ENCODE results near the gene PTPRD. TPM values are rescaled to one million over a fixed set of nuclear protein-coding genes. Genes with fewer than 3 reads are reported as not detected.

The PTPRD gene
- total RNA-seq, 2 donors from 2014 or later, result 19.6 to 101 TPM

DNA sequence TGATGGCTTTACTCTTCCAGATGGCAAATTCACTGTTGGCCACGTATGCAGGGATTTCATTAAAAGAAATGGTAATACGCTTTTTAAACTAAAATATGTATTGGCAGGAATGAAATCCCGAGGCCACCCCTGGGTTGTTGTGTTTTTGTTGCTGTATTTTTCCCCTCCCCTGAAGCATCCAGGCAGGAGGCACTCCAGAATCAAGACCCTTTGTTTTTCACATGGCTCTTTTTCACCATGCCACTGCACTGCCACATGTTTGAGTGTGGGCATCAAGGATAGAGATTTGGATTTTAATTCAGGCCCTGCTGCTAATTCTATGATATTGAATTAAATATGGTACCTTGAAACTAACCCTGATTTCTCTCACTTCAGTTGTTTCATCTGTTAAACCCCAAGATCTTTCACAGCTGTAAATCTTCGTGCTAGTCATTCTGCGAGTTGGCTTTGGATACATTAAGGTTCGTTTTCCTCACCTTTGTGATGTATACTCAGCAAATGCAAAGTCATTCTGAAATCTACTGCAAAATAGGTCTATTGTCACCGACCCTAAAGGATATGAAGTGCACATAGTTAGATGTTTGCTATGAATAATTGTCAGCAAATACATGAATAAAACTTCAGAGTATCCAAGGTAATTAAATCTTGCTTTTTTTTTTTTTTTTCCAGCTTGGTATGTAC lies 533.4 kb downstream of the PTPRD start:
- ATAC-seq (ENCODE audit: insufficient number of reproducible peaks, low FRiP score, low read depth) (no peak), DNase-seq (ENCODE audit: low spot score) (no peak)
- TF ChIP-seq, protein P1, sequence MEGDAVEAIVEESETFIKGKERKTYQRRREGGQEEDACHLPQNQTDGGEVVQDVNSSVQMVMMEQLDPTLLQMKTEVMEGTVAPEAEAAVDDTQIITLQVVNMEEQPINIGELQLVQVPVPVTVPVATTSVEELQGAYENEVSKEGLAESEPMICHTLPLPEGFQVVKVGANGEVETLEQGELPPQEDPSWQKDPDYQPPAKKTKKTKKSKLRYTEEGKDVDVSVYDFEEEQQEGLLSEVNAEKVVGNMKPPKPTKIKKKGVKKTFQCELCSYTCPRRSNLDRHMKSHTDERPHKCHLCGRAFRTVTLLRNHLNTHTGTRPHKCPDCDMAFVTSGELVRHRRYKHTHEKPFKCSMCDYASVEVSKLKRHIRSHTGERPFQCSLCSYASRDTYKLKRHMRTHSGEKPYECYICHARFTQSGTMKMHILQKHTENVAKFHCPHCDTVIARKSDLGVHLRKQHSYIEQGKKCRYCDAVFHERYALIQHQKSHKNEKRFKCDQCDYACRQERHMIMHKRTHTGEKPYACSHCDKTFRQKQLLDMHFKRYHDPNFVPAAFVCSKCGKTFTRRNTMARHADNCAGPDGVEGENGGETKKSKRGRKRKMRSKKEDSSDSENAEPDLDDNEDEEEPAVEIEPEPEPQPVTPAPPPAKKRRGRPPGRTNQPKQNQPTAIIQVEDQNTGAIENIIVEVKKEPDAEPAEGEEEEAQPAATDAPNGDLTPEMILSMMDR (IDR thresholded peaks at IDR 0.05), result no peak
- H3K27ac ChIP-seq, result no peak overlapping the region
- no peaks in the 10 kb centered on the region for H3K9me3 ChIP-seq
- no peaks in the 10 kb centered on the region for H3K27me3 ChIP-seq (replicated peaks; ENCODE audit: insufficient read depth)
- H3K36me3 ChIP-seq, result no peaks in the 10 kb centered on the region
- H3K4me1 ChIP-seq (ENCODE audit: control insufficient read depth in 1 of 2, low read depth in 2 of 2), result no peaks in the 10 kb centered on the region
- no peak overlapping the region for H3K4me3 ChIP-seq

GRCh38 chr9:10071579-10071978 lies 541.2 kb downstream of the PTPRD start:
- H3K27ac ChIP-seq, result no peak overlapping the region
- H3K27me3 ChIP-seq (replicated peaks; ENCODE audit: insufficient read depth), result no peaks in the 10 kb centered on the region
- H3K36me3 ChIP-seq, result no peaks in the 10 kb centered on the region
- no peak overlapping the region for H3K4me3 ChIP-seq
- no peak for ATAC-seq (ENCODE audit: insufficient number of reproducible peaks, low FRiP score, low read depth)
- DNase-seq (ENCODE audit: low spot score), result no peak
- TF ChIP-seq, protein P1 (IDR thresholded peaks at IDR 0.05), result no peak
- H3K4me1 ChIP-seq (ENCODE audit: control insufficient read depth in 1 of 2, low read depth in 2 of 2), result no peaks in the 10 kb centered on the region
- H3K9me3 ChIP-seq, result no peaks in the 10 kb centered on the region

GRCh38 chr9:10062629-10063395 lies 550.0 kb downstream of the PTPRD start:
- Histone ChIP-seq H3K4me3 (no peak overlapping the region), H3K27ac (no peak overlapping the region), H3K9me3 (no peaks in the 10 kb centered on the region), H3K27me3 (replicated peaks; ENCODE audit: insufficient read depth) (no peaks in the 10 kb centered on the region), H3K36me3 (no peaks in the 10 kb centered on the region), H3K4me1 (ENCODE audit: control insufficient read depth in 1 of 2, low read depth in 2 of 2) (no peaks in the 10 kb centered on the region)
- TF ChIP-seq, protein P1 (IDR thresholded peaks at IDR 0.05), result no peak
- DNase-seq (ENCODE audit: low spot score), result no peak
- no peak for ATAC-seq (ENCODE audit: insufficient number of reproducible peaks, low FRiP score, low read depth)

GRCh38 chr9:10059044-10059443 lies 553.8 kb downstream of the PTPRD start:
- DNase-seq (ENCODE audit: low spot score) (no peak), ATAC-seq (ENCODE audit: insufficient number of reproducible peaks, low FRiP score, low read depth) (no peak)
- Histone ChIP-seq H3K4me3 (no peak overlapping the region), H3K9me3 (no peaks in the 10 kb centered on the region), H3K27me3 (replicated peaks; ENCODE audit: insufficient read depth) (no peaks in the 10 kb centered on the region), H3K27ac (no peak overlapping the region), H3K4me1 (ENCODE audit: control insufficient read depth in 1 of 2, low read depth in 2 of 2) (no peaks in the 10 kb centered on the region), H3K36me3 (no peaks in the 10 kb centered on the region)
- TF ChIP-seq, protein P1 (IDR thresholded peaks at IDR 0.05), result no peak

GRCh38 chr9:10055886-10056395 lies 556.9 kb downstream of the PTPRD start:
- TF ChIP-seq, protein P1 (IDR thresholded peaks at IDR 0.05), result no peak
- Histone ChIP-seq H3K4me1 (ENCODE audit: control insufficient read depth in 1 of 2, low read depth in 2 of 2) (no peaks in the 10 kb centered on the region), H3K4me3 (no peak overlapping the region), H3K9me3 (no peaks in the 10 kb centered on the region), H3K27me3 (replicated peaks; ENCODE audit: insufficient read depth) (no peaks in the 10 kb centered on the region), H3K27ac (no peak overlapping the region), H3K36me3 (no peaks in the 10 kb centered on the region)
- DNase-seq (ENCODE audit: low spot score) (no peak), ATAC-seq (ENCODE audit: insufficient number of reproducible peaks, low FRiP score, low read depth) (no peak)
